SU-DHL-6 (cell line): ENCODE results near the gene FAM81A.
A peak's percentile ranks its signal among the peaks of the same experiment; 100 is the strongest.

Experiments used
- H2AFZ ChIP-seq: fragments of 200-600 bp; sonication (generic); 2 replicates; pipeline ENCODE4 v1.6.1; 2014; ENCODE audit warnings: low read depth, mild to moderate bottlenecking, moderate library complexity, mixed read lengths, antibody characterized with exemption, low read length; ENCODE audit not compliant: severe bottlenecking
- H3F3A ChIP-seq: fragments of 200-600 bp; shearing (Covaris generic); 2 replicates; pipeline ENCODE4 v1.6.0; 2016; ENCODE audit warnings: antibody characterized with exemption, mild to moderate bottlenecking; ENCODE audit not compliant: insufficient read depth
- H3K27ac ChIP-seq: fragments of 200-600 bp; sonication (generic); 2 replicates; pipeline ENCODE4 v1.5.1; 2016; ENCODE audit warnings: low read depth, mild to moderate bottlenecking, low read length, moderate library complexity, mixed read lengths
- H3K27me3 ChIP-seq: fragments of 200-600 bp; sonication (generic), shearing (Covaris generic); 2 replicates; pipeline ENCODE4 v1.6.0; 2014; ENCODE audit warnings: mild to moderate bottlenecking, low read length
- H3K36me3 ChIP-seq: fragments of 200-600 bp; sonication (generic); 2 replicates; pipeline ENCODE4 v1.6.1; 2014; ENCODE audit warnings: mild to moderate bottlenecking, low read length, mixed read lengths
- H3K4me2 ChIP-seq: fragments of 300-600, 200-600 bp; shearing (Covaris generic), sonication (generic); 2 replicates; pipeline ENCODE4 v1.6.0; 2014; ENCODE audit warnings: low read length, low read depth, mild to moderate bottlenecking; ENCODE audit not compliant: poor library complexity, severe bottlenecking
- H3K4me3 ChIP-seq: fragments of 200-600 bp; sonication (generic); 2 replicates; pipeline ENCODE4 v1.5.1; 2014; ENCODE audit warnings: antibody characterized with exemption, low read length, mild to moderate bottlenecking, mixed read lengths; ENCODE audit not compliant: insufficient read depth, poor library complexity, severe bottlenecking
- H3K79me2 ChIP-seq: fragments of 200-600 bp; sonication (generic); 2 replicates; pipeline ENCODE4 v1.6.1; 2014; ENCODE audit warnings: mild to moderate bottlenecking, low read length, moderate library complexity; ENCODE audit not compliant: insufficient read depth
- H3K9ac ChIP-seq: fragments of 200-600 bp; sonication (generic); 2 replicates; pipeline ENCODE4 v1.7.0; 2014; ENCODE audit warnings: mild to moderate bottlenecking, low read length
- H3K9me2 ChIP-seq: fragments of 200-600 bp; sonication (generic); replicated peaks from 2 replicates; pipeline ENCODE4 v1.6.1; 2014; ENCODE audit warnings: low read length; ENCODE audit not compliant: insufficient read depth
- H3K9me3 ChIP-seq: fragments of 200-600 bp; sonication (generic); 2 replicates; pipeline ENCODE4 v1.6.1; 2014; ENCODE audit warnings: low read length, mixed read lengths; ENCODE audit not compliant: insufficient read depth
- H4K20me1 ChIP-seq: fragments of 200-600 bp; sonication (generic); 2 replicates; pipeline ENCODE4 v1.6.1; 2014; ENCODE audit warnings: low read depth, mild to moderate bottlenecking, antibody characterized with exemption, low read length, moderate library complexity, mixed read lengths
- CTCF ChIP-seq: fragments of 200-600 bp; sonication (generic); IDR thresholded peaks from one replicate; pipeline ENCODE4 v1.5.1; 2017; ENCODE audit warnings: antibody characterized with exemption, mild to moderate bottlenecking, low read length, moderate library complexity; ENCODE audit not compliant: insufficient read depth, poor library complexity, severe bottlenecking
- EZH2phosphoT487 ChIP-seq: fragments of 200-600 bp; sonication (generic), shearing (Covaris generic); conservative IDR thresholded peaks from 2 replicates; pipeline ENCODE4 v1.6.1; 2018; ENCODE audit warnings: mild to moderate bottlenecking, antibody characterized with exemption, low read length, moderate library complexity, mixed read lengths

The FAM81A gene

GRCh38 chr15:59562448-59563186 lies 124.6 kb downstream of the FAM81A start:
- Histone ChIP-seq H2AFZ (no peak overlapping the region), H3F3A (no peaks in the 10 kb centered on the region)

GRCh38 chr15:59565299-59565698 lies 127.3 kb downstream of the FAM81A start:
- H2AFZ ChIP-seq, result no peak overlapping the region
- no peaks in the 10 kb centered on the region for H3K36me3 ChIP-seq
- no peak overlapping the region for H3K4me3 ChIP-seq
- H3K27me3 ChIP-seq, result no peaks in the 10 kb centered on the region
- H3K9me2 ChIP-seq, result no peaks in the 10 kb centered on the region
- TF ChIP-seq CTCF, result no peak
- no peak for TF ChIP-seq EZH2phosphoT487
- H3K27ac ChIP-seq, result no peak overlapping the region
- no peaks in the 10 kb centered on the region for H3K9me3 ChIP-seq
- H3K4me2 ChIP-seq, result no peak overlapping the region
- no peaks in the 10 kb centered on the region for H4K20me1 ChIP-seq
- no peaks in the 10 kb centered on the region for H3F3A ChIP-seq
- no peak overlapping the region for H3K9ac ChIP-seq
- H3K79me2 ChIP-seq, result no peaks in the 10 kb centered on the region

More at GRCh38 chr15:59562448-59563186, 124.6 kb downstream of the FAM81A start:
- TF ChIP-seq EZH2phosphoT487 (no peak), CTCF (peak; percentile 24)
- Histone ChIP-seq H3K27me3 (no peaks in the 10 kb centered on the region), H3K36me3 (no peaks in the 10 kb centered on the region), H4K20me1 (no peaks in the 10 kb centered on the region), H3K79me2 (no peaks in the 10 kb centered on the region), H3K9me2 (no peaks in the 10 kb centered on the region), H3K4me2 (no peak overlapping the region), H3K9me3 (no peaks in the 10 kb centered on the region), H3K9ac (no peak overlapping the region), H3K27ac (no peak overlapping the region), H3K4me3 (no peak overlapping the region)

GRCh38 chr15:59567324-59567723 lies 129.3 kb downstream of the FAM81A start:
- H3K9me2 ChIP-seq, result no peaks in the 10 kb centered on the region
- no peaks in the 10 kb centered on the region for H3K27me3 ChIP-seq
- no peaks in the 10 kb centered on the region for H3K9me3 ChIP-seq
- no peak overlapping the region for H3K4me3 ChIP-seq
- no peaks in the 10 kb centered on the region for H3F3A ChIP-seq
- no peak overlapping the region for H3K27ac ChIP-seq
- no peak overlapping the region for H3K9ac ChIP-seq
- H3K4me2 ChIP-seq, result no peak overlapping the region
- H2AFZ ChIP-seq, result no peak overlapping the region
- H4K20me1 ChIP-seq, result no peaks in the 10 kb centered on the region
- no peaks in the 10 kb centered on the region for H3K36me3 ChIP-seq
- TF ChIP-seq EZH2phosphoT487 (no peak), CTCF (no peak)
- no peaks in the 10 kb centered on the region for H3K79me2 ChIP-seq
